ENCODE measurements around the gene CRYBG2. TPM values are rescaled to one million over a fixed set of nuclear protein-coding genes. Genes with fewer than 3 reads are reported as not detected.
"Not testable (repeated sequence)": the region's sequence is repeated elsewhere in the genome, so short reads cannot be mapped to it uniquely, and the experiment has no call there.

Gene CRYBG2
- polyA plus RNA-seq, 1 donor from 2014 or later = 2.5 TPM

DNA sequence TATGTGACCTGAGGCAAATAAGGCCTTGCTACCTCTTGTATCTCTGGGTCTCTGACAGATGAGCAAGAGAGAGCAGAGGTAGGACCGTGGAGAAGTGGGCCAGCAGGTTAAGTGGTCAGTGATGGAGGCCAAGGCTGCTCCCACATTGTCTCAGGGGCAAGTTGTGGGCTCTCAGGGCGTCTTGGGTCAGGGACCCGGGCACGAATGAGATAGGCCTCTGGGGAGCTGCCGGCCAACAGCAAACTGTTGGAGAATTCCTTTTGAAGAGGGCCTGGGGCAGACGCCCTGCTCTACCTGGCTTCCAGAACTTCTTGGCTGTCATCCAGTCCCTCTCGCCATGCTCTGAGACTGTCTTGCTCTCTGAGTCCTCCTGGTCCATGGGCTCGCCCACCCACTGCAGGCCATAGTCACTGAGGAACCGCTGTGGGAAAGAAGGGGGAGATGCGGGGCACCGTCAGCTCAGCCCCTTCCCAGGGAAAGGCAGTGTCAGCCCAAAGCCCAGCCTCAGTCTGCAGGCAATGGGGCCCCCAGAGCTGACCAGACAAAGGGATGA, 59.9 kb downstream of the CRYBG2 start:
- TF ChIP-seq POLR2AphosphoS5 (IDR thresholded peaks at IDR 0.05) (no peak), SMC3 (conservative IDR thresholded peaks at IDR 0.05; ENCODE audit: poor library complexity) (no peak), TAF1 (IDR thresholded peaks at IDR 0.05; ENCODE audit: low read depth) (no peak), RAD21 (conservative IDR thresholded peaks at IDR 0.05) (no peak), EZH2 (IDR thresholded peaks at IDR 0.05; ENCODE audit: borderline replicate concordance, insufficient read depth, low read length, poor library complexity, severe bottlenecking) (no peak), EP300 (conservative IDR thresholded peaks at IDR 0.05; ENCODE audit: poor library complexity, severe bottlenecking) (no peak), MXI1 (conservative IDR thresholded peaks at IDR 0.05; ENCODE audit: poor library complexity, severe bottlenecking) (no peak)
- TF ChIP-seq, protein P1, sequence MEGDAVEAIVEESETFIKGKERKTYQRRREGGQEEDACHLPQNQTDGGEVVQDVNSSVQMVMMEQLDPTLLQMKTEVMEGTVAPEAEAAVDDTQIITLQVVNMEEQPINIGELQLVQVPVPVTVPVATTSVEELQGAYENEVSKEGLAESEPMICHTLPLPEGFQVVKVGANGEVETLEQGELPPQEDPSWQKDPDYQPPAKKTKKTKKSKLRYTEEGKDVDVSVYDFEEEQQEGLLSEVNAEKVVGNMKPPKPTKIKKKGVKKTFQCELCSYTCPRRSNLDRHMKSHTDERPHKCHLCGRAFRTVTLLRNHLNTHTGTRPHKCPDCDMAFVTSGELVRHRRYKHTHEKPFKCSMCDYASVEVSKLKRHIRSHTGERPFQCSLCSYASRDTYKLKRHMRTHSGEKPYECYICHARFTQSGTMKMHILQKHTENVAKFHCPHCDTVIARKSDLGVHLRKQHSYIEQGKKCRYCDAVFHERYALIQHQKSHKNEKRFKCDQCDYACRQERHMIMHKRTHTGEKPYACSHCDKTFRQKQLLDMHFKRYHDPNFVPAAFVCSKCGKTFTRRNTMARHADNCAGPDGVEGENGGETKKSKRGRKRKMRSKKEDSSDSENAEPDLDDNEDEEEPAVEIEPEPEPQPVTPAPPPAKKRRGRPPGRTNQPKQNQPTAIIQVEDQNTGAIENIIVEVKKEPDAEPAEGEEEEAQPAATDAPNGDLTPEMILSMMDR (IDR thresholded peaks at IDR 0.05; ENCODE audit: poor library complexity, severe bottlenecking) = no peak
- TF ChIP-seq, protein P2, sequence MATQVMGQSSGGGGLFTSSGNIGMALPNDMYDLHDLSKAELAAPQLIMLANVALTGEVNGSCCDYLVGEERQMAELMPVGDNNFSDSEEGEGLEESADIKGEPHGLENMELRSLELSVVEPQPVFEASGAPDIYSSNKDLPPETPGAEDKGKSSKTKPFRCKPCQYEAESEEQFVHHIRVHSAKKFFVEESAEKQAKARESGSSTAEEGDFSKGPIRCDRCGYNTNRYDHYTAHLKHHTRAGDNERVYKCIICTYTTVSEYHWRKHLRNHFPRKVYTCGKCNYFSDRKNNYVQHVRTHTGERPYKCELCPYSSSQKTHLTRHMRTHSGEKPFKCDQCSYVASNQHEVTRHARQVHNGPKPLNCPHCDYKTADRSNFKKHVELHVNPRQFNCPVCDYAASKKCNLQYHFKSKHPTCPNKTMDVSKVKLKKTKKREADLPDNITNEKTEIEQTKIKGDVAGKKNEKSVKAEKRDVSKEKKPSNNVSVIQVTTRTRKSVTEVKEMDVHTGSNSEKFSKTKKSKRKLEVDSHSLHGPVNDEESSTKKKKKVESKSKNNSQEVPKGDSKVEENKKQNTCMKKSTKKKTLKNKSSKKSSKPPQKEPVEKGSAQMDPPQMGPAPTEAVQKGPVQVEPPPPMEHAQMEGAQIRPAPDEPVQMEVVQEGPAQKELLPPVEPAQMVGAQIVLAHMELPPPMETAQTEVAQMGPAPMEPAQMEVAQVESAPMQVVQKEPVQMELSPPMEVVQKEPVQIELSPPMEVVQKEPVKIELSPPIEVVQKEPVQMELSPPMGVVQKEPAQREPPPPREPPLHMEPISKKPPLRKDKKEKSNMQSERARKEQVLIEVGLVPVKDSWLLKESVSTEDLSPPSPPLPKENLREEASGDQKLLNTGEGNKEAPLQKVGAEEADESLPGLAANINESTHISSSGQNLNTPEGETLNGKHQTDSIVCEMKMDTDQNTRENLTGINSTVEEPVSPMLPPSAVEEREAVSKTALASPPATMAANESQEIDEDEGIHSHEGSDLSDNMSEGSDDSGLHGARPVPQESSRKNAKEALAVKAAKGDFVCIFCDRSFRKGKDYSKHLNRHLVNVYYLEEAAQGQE (IDR thresholded peaks at IDR 0.05; ENCODE audit: borderline replicate concordance) = no peak

DNA sequence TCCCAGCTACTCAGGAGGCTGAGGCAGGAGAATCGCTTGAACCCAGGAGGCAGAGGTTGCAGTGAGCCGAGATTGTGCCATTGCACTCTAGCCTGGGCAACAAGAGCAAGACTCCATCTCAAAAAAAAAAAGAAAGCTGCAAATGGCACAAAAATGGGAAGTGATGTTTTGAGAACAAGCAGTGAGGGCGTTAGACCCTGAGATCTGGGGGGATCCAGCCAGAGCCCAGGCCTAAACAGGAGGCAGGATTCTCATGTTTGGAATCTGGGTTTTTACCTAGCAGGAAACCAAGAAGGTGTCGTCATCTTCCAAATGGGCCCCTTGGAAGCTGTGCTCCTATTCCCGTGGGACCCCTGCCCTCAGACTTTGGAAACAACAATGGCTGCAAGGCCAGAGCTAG, 61.2 kb downstream of the CRYBG2 start:
- not testable (repeated sequence) for H3K27ac ChIP-seq (ENCODE audit: low read length); H3K9ac ChIP-seq (ENCODE audit: low read length); H3K4me2 ChIP-seq (ENCODE audit: low read length); H3K36me3 ChIP-seq (ENCODE audit: insufficient read depth, low read length); H3K9me3 ChIP-seq (ENCODE audit: low read length); H3K4me3 ChIP-seq (ENCODE audit: low read length); H3K9me2 ChIP-seq (ENCODE audit: insufficient read depth, low read length); H3K79me2 ChIP-seq (replicated peaks; ENCODE audit: insufficient read depth, low read length); H2AFZ ChIP-seq (ENCODE audit: low read depth, low read length); H3K27me3 ChIP-seq (ENCODE audit: insufficient read depth, low read depth, low read length); H4K20me1 ChIP-seq (ENCODE audit: insufficient read depth); H3F3A ChIP-seq (ENCODE audit: insufficient read depth, low read length, poor library complexity, severe bottlenecking)

More for the DNA sequence above, 59.9 kb downstream of the CRYBG2 start:
- H3K4me3 ChIP-seq (ENCODE audit: low read length) = no peak overlapping the region
- H2AFZ ChIP-seq (ENCODE audit: low read depth, low read length) = no peak overlapping the region
- H3K4me2 ChIP-seq (ENCODE audit: low read length) = no peak overlapping the region
- H3K27ac ChIP-seq (ENCODE audit: low read length) = no peak overlapping the region
- H3K79me2 ChIP-seq (replicated peaks; ENCODE audit: insufficient read depth, low read length) = no peaks in the 10 kb centered on the region
- no peak overlapping the region for H3K9ac ChIP-seq (ENCODE audit: low read length)
- H3K27me3 ChIP-seq (ENCODE audit: insufficient read depth, low read depth, low read length) = no peaks in the 10 kb centered on the region
- no peaks in the 10 kb centered on the region for H3F3A ChIP-seq (ENCODE audit: insufficient read depth, low read length, poor library complexity, severe bottlenecking)
- H4K20me1 ChIP-seq (ENCODE audit: insufficient read depth) = no peaks in the 10 kb centered on the region
- no peaks in the 10 kb centered on the region for H3K9me3 ChIP-seq (ENCODE audit: low read length)
- H3K36me3 ChIP-seq (ENCODE audit: insufficient read depth, low read length) = no peaks in the 10 kb centered on the region
- H3K9me2 ChIP-seq (ENCODE audit: insufficient read depth, low read length) = no peaks in the 10 kb centered on the region

DNA sequence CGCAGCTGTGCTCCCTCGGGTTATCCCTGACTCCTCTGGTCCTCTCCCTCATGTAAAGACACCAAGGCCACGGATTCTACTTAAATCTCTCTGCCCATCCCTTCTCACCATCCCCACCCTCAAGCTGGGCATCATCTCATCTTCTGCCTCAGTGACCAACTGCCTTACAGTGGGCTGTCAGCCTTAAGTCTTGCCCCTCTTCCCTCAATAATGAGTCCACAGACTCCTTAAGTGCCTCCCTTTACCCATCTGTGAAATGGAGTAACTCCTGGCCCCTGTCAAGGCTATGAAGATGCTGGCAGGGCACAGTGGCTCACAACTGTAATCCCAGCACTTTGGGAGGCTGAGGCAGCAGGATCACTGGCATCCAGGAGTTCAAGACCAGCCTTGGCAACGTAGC, 62.0 kb downstream of the CRYBG2 start:
- H3K4me2 ChIP-seq (ENCODE audit: low read length) = no peak overlapping the region
- no peak overlapping the region for H3K9ac ChIP-seq (ENCODE audit: low read length)
- no peaks in the 10 kb centered on the region for H3K9me3 ChIP-seq (ENCODE audit: low read length)

More for the DNA sequence above, 62.0 kb downstream of the CRYBG2 start:
- Histone ChIP-seq H3K36me3 (ENCODE audit: insufficient read depth, low read length) (no peaks in the 10 kb centered on the region), H3K4me3 (ENCODE audit: low read length) (no peak overlapping the region), H3F3A (ENCODE audit: insufficient read depth, low read length, poor library complexity, severe bottlenecking) (no peaks in the 10 kb centered on the region), H3K9me2 (ENCODE audit: insufficient read depth, low read length) (no peaks in the 10 kb centered on the region), H2AFZ (ENCODE audit: low read depth, low read length) (no peak overlapping the region), H3K27me3 (ENCODE audit: insufficient read depth, low read depth, low read length) (no peaks in the 10 kb centered on the region), H3K79me2 (replicated peaks; ENCODE audit: insufficient read depth, low read length) (no peaks in the 10 kb centered on the region), H3K27ac (ENCODE audit: low read length) (no peak overlapping the region), H4K20me1 (ENCODE audit: insufficient read depth) (no peaks in the 10 kb centered on the region)
- no peak for TF ChIP-seq EP300 (conservative IDR thresholded peaks at IDR 0.05; ENCODE audit: poor library complexity, severe bottlenecking)
- TF ChIP-seq POLR2AphosphoS5 (IDR thresholded peaks at IDR 0.05) = no peak
- TF ChIP-seq TAF1 (IDR thresholded peaks at IDR 0.05; ENCODE audit: low read depth) = no peak
- TF ChIP-seq, protein P1 (IDR thresholded peaks at IDR 0.05; ENCODE audit: poor library complexity, severe bottlenecking) = no peak
- TF ChIP-seq MXI1 (conservative IDR thresholded peaks at IDR 0.05; ENCODE audit: poor library complexity, severe bottlenecking) = no peak
- TF ChIP-seq SMC3 (conservative IDR thresholded peaks at IDR 0.05; ENCODE audit: poor library complexity) = no peak
- no peak for TF ChIP-seq EZH2 (IDR thresholded peaks at IDR 0.05; ENCODE audit: borderline replicate concordance, insufficient read depth, low read length, poor library complexity, severe bottlenecking)
- TF ChIP-seq, protein P2 (IDR thresholded peaks at IDR 0.05; ENCODE audit: borderline replicate concordance) = no peak
- no peak for TF ChIP-seq RAD21 (conservative IDR thresholded peaks at IDR 0.05)

Data from neural cell (in vitro differentiated cells).